ENCODE results near the gene ACBD6. TPM values are rescaled to one million over a fixed set of nuclear protein-coding genes. Genes with fewer than 3 reads are reported as not detected.

Gene ACBD6
- total and polyA plus RNA-seq, 12 donors, result 16.2 to 30.0 (median 21.0) TPM

DNA sequence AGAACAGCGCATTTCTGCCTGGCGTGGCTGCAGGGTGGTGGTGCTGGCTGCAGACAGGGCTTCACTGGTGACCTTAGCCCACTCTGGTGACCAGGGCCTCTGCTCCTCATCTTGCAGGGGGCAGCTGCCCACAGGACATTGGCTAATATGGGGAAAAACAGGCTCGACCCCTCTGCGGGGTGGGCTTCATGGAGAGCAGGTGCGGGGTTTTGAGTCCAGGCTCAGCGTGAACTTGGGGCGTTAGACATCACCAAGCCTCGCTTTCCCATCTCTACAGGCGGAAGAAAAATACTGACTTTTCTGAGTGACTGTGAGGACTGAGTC, 247.9 kb downstream of the ACBD6 start:
- no peaks in the 10 kb centered on the region for H3K9me3 ChIP-seq
- intact Hi-C loops (cut with DNase I), result loop anchor here in 9 of 10 donors (5.0 to 10.0 kb wide), 4 partner anchors 160 to 228 kb away; no protein-coding TSS in a partner anchor
- DNase-seq (no peak), ATAC-seq (no peak)
- peaks cover 0 to 75% (median 57%) of the 10 kb centered on the region in 7 donors for H3K27me3 ChIP-seq
- WGBS, 2 donors, result 87 to 92% methylated on average over 9 of the region's 9 CpGs
- TF ChIP-seq, protein P1, sequence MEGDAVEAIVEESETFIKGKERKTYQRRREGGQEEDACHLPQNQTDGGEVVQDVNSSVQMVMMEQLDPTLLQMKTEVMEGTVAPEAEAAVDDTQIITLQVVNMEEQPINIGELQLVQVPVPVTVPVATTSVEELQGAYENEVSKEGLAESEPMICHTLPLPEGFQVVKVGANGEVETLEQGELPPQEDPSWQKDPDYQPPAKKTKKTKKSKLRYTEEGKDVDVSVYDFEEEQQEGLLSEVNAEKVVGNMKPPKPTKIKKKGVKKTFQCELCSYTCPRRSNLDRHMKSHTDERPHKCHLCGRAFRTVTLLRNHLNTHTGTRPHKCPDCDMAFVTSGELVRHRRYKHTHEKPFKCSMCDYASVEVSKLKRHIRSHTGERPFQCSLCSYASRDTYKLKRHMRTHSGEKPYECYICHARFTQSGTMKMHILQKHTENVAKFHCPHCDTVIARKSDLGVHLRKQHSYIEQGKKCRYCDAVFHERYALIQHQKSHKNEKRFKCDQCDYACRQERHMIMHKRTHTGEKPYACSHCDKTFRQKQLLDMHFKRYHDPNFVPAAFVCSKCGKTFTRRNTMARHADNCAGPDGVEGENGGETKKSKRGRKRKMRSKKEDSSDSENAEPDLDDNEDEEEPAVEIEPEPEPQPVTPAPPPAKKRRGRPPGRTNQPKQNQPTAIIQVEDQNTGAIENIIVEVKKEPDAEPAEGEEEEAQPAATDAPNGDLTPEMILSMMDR (IDR thresholded peaks at IDR 0.05), result no peak
- H3K27ac ChIP-seq, result no peak overlapping the region
- H3K4me1 ChIP-seq, result no peaks in the 10 kb centered on the region
- H3K4me3 ChIP-seq, result no peak overlapping the region
- no peaks in the 10 kb centered on the region for H3K36me3 ChIP-seq

DNA sequence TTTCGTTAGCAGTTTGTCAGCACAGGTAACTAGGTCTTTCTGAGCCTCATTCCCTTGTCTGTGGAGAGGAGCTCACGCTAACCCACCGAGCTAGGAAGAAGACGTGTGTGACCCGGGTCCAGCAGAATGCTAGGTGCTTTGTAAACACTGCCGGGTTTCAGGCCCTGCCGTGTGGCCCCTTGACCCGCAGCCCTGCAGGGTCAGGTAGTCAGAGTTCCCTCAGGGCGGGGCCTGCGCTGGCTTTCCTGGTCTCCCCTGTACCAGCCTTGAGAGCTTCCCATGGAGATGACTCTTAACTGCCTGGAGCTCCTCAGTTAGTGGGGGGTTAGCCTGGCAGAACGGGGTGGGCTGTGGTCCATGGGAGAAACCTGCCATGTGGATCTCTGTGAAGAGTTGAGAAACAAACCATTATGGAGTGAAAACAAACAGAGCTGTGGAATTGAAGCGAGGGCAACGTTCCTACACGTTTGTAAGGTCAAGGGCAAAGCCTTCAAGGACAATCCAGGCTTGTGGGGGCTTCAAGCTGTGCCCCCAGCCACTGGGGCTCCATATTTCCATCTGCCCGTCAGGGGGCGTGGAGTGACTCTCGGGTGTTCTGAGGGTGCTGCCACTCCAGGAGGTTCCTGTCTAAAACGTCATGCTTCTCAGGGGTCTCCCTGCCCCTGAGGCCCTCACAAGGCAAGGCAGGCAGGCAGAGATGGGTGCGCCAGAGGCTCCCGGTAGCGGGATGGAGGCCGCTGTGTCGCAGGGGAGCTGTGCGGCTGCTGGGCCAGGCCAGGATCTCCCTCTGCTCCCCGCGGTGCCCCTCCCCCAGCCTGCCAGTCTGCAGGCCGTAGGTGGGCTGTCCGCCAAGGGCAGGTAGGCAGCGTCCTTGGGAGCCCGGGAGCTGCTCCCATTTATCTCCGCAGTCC, 248.5 kb downstream of the ACBD6 start:
- ATAC-seq (no peak), DNase-seq (no peak)
- TF ChIP-seq, protein P1 (IDR thresholded peaks at IDR 0.05), result no peak
- Histone ChIP-seq H3K9me3 (no peaks in the 10 kb centered on the region), H3K4me3 (no peak overlapping the region), H3K4me1 (no peaks in the 10 kb centered on the region), H3K27me3 (peaks cover 0 to 75% (median 55%) of the 10 kb centered on the region in 7 donors), H3K36me3 (no peaks in the 10 kb centered on the region), H3K27ac (no peak overlapping the region)
- intact Hi-C loops (cut with DNase I), result loop anchor here (2.0 to 10.0 kb wide), 7 partner anchors 161 to 231 kb away; no protein-coding TSS in a partner anchor
- 74 to 79% methylated on average over 31 of the region's 31 CpGs for WGBS, 2 donors

DNA sequence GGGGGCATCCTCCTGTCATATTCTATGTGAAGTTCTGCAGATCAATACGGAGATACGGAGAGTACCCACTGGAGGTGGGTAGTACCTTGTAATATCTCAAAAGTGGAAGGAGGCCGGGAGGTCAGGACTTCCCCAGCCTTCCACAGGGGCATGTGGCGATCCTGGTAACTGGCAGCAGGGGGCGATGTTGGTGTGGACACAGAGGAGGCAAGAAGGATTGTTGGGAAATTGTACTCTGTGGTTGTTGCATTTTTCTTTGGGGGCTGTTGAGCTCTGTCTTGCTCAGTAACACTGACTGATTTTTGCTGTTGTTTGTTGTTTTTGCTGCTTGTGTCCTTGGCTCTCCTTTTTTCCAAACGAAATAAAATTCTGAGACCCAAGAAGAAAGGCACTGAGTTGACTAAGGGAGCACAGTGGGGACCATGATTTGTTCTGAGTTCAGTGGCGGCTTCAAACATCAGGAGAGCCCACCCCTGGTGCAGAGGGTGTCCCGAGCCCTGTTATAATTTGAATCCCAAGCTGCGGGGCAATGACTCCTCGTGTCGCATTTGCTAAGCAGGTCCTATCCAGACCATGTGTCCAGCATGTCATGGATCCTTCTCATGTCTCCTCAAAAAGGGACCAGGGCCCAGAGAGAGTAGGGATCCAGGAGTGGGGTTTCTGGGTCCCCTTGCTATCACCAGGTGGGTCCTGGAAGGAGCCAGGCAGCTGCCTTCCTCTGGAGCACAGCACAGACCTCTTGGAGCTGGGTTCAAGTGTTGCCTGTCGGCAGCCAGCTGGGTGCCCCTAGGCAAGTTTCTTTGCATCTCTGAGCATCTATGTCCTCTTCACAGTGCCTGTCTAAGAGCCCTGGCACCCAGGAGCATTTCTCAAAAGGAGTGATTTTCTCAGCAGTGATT, 249.5 kb downstream of the ACBD6 start:
- H3K4me1 ChIP-seq, result no peaks in the 10 kb centered on the region
- H3K9me3 ChIP-seq, result no peaks in the 10 kb centered on the region
- intact Hi-C loops (cut with DNase I), result loop anchor here (1.0 to 10.0 kb wide), 8 partner anchors 162 to 232 kb away; no protein-coding TSS in a partner anchor
- peak in 7 of 8 donors; percentile 31 to 74 (median 53) for ATAC-seq
- peaks cover 0 to 66% (median 46%) of the 10 kb centered on the region in 7 donors for H3K27me3 ChIP-seq
- H3K36me3 ChIP-seq, result no peaks in the 10 kb centered on the region
- peak; percentile 70 to 72 for DNase-seq
- no peak overlapping the region for H3K4me3 ChIP-seq
- TF ChIP-seq, protein P1 (IDR thresholded peaks at IDR 0.05), result peak; percentile 57 to 90 (median 77)
- no peak overlapping the region for H3K27ac ChIP-seq
- 64 to 71% methylated on average over 12 of the region's 12 CpGs for WGBS, 2 donors
